ENCODE results near the gene METTL9.

- no peak for TF ChIP-seq CTCF (conservative IDR thresholded peaks at IDR 0.05 in 1 of 2, IDR thresholded peaks at IDR 0.05 in 1 of 2; ENCODE audit: extremely low read depth in 1 of 2, insufficient read depth in 1 of 2, low read depth in 1 of 2, low read length in 2 of 2)
- no peak for TF ChIP-seq EZH2 (IDR thresholded peaks at IDR 0.05; ENCODE audit: borderline replicate concordance, low read length)
Measured at GRCh38 chr16:21618281-21618680, 18.9 kb downstream of the METTL9 start.

All from mammary epithelial cell (primary cell).